ENCODE data around the gene SYMPK.

The SYMPK gene

GRCh38 chr19:45793178-45793564, 69.8 kb downstream of the SYMPK start:
- Mint-ChIP-seq H3K4me3 (peak overlapping the region; percentile 78), H3K27me3 (peaks cover 34% of the 10 kb centered on the region), H3K27ac (peak overlapping the region; percentile 43), H3K4me1 (peaks cover 43% of the 10 kb centered on the region), H3K36me3 (peaks cover 14% of the 10 kb centered on the region), H3K9me3 (no peaks in the 10 kb centered on the region)
- no peak for ATAC-seq

- H3K27me3 Mint-ChIP-seq, result peaks cover 29% of the 10 kb centered on the region
- H3K4me1 Mint-ChIP-seq, result peaks cover 46% of the 10 kb centered on the region
- H3K9me3 Mint-ChIP-seq, result no peaks in the 10 kb centered on the region
- H3K27ac Mint-ChIP-seq, result peak within 1 kb of the TSS; percentile 43
- peaks cover 20% of the 10 kb centered on the region for H3K36me3 Mint-ChIP-seq
- ATAC-seq, result peak; percentile 97
- peak within 1 kb of the TSS; percentile 85 for H3K4me3 Mint-ChIP-seq
These were observed 70.3 kb downstream of the SYMPK start, which contains the start of gene DMWD for GRCh38 chr19:45792470-45793177. DMWD (minus strand) TSS chr19:45792845; CDS start chr19:45792756, 89 bp downstream.

- Mint-ChIP-seq H3K4me1 (peaks cover 46% of the 10 kb centered on the region), H3K4me3 (peak overlapping the region; percentile 85), H3K27me3 (peaks cover 22% of the 10 kb centered on the region), H3K36me3 (peaks cover 24% of the 10 kb centered on the region), H3K9me3 (no peaks in the 10 kb centered on the region), H3K27ac (peak overlapping the region; percentile 4)
- ATAC-seq, result no peak
These were observed 71.0 kb downstream of the SYMPK start for GRCh38 chr19:45791744-45792469.

GRCh38 chr19:45790942-45791341, 72.0 kb downstream of the SYMPK start:
- H3K27ac Mint-ChIP-seq, result peak overlapping the region; percentile 4
- H3K4me1 Mint-ChIP-seq, result peaks cover 46% of the 10 kb centered on the region
- peaks cover 12% of the 10 kb centered on the region for H3K27me3 Mint-ChIP-seq
- no peaks in the 10 kb centered on the region for H3K9me3 Mint-ChIP-seq
- H3K4me3 Mint-ChIP-seq, result peak overlapping the region; percentile 85
- peaks cover 33% of the 10 kb centered on the region for H3K36me3 Mint-ChIP-seq
- peak; percentile 48 for ATAC-seq

GRCh38 chr19:45789035-45789786, 73.7 kb downstream of the SYMPK start:
- no peaks in the 10 kb centered on the region for H3K27me3 Mint-ChIP-seq
- peaks cover 41% of the 10 kb centered on the region for H3K36me3 Mint-ChIP-seq
- no peak overlapping the region for H3K4me3 Mint-ChIP-seq
- peaks cover 40% of the 10 kb centered on the region for H3K4me1 Mint-ChIP-seq
- ATAC-seq, result no peak
- no peaks in the 10 kb centered on the region for H3K9me3 Mint-ChIP-seq
- no peak overlapping the region for H3K27ac Mint-ChIP-seq

- Mint-ChIP-seq H3K9me3 (no peaks in the 10 kb centered on the region), H3K27me3 (no peaks in the 10 kb centered on the region), H3K36me3 (peaks cover 48% of the 10 kb centered on the region), H3K4me1 (peaks cover 17% of the 10 kb centered on the region), H3K27ac (no peak overlapping the region), H3K4me3 (no peak overlapping the region)
- ATAC-seq, result no peak
These were observed 76.4 kb downstream of the SYMPK start for GRCh38 chr19:45786533-45786894.

- H3K36me3 Mint-ChIP-seq, result peaks cover 48% of the 10 kb centered on the region
- H3K9me3 Mint-ChIP-seq, result no peaks in the 10 kb centered on the region
- no peak for ATAC-seq
- peaks cover 5% of the 10 kb centered on the region for H3K27me3 Mint-ChIP-seq
- no peak overlapping the region for H3K4me3 Mint-ChIP-seq
- no peak overlapping the region for H3K27ac Mint-ChIP-seq
- H3K4me1 Mint-ChIP-seq, result peaks cover 14% of the 10 kb centered on the region
These were observed 77.0 kb downstream of the SYMPK start for GRCh38 chr19:45785781-45786532.

GRCh38 chr19:45785097-45785496, 77.8 kb downstream of the SYMPK start:
- Mint-ChIP-seq H3K36me3 (peaks cover 48% of the 10 kb centered on the region), H3K27ac (no peak overlapping the region), H3K4me1 (peaks cover 16% of the 10 kb centered on the region), H3K4me3 (no peak overlapping the region), H3K9me3 (no peaks in the 10 kb centered on the region), H3K27me3 (peaks cover 13% of the 10 kb centered on the region)
- ATAC-seq, result no peak

GRCh38 chr19:45784096-45784495, 78.9 kb downstream of the SYMPK start:
- H3K4me3 Mint-ChIP-seq, result no peak overlapping the region
- no peaks in the 10 kb centered on the region for H3K9me3 Mint-ChIP-seq
- H3K36me3 Mint-ChIP-seq, result peaks cover 47% of the 10 kb centered on the region
- no peak for ATAC-seq
- no peak overlapping the region for H3K27ac Mint-ChIP-seq
- peaks cover 26% of the 10 kb centered on the region for H3K4me1 Mint-ChIP-seq
- H3K27me3 Mint-ChIP-seq, result peaks cover 23% of the 10 kb centered on the region

- Mint-ChIP-seq H3K4me1 (peaks cover 31% of the 10 kb centered on the region), H3K4me3 (no peak overlapping the region), H3K36me3 (peaks cover 40% of the 10 kb centered on the region), H3K9me3 (no peaks in the 10 kb centered on the region), H3K27ac (no peak overlapping the region), H3K27me3 (peaks cover 33% of the 10 kb centered on the region)
- no peak for ATAC-seq
These were observed 79.8 kb downstream of the SYMPK start for GRCh38 chr19:45782820-45783785.

GRCh38 chr19:45782162-45782691, 80.7 kb downstream of the SYMPK start, which contains the start of gene DMPK:
DMPK (minus strand) TSS chr19:45782490; CDS start chr19:45782352, 138 bp downstream.
- Mint-ChIP-seq H3K4me1 (peaks cover 28% of the 10 kb centered on the region), H3K4me3 (no peak within 1 kb of the TSS), H3K27ac (no peak within 1 kb of the TSS), H3K27me3 (peaks cover 34% of the 10 kb centered on the region), H3K9me3 (no peaks in the 10 kb centered on the region), H3K36me3 (peaks cover 34% of the 10 kb centered on the region)
- no peak for ATAC-seq

- Mint-ChIP-seq H3K4me1 (peaks cover 28% of the 10 kb centered on the region), H3K27me3 (peaks cover 34% of the 10 kb centered on the region), H3K27ac (no peak overlapping the region), H3K36me3 (peaks cover 37% of the 10 kb centered on the region), H3K4me3 (no peak overlapping the region), H3K9me3 (no peaks in the 10 kb centered on the region)
- no peak for ATAC-seq
These were observed 81.5 kb downstream of the SYMPK start for GRCh38 chr19:45781214-45782161.

All from stimulated activated memory B cell treated with anti-CD40 and anti-IgM and Interleukin-4, amounts not matched to agents 10 μg/mL and 1 μg/mL and 100 μg/mL, for 72 hours (primary cell).